SU-DHL-6 (cell line): ENCODE results near the gene GCN1.
A peak's percentile ranks its signal among the peaks of the same experiment; 100 is the strongest.
"Not testable (repeated sequence)": the region's sequence is repeated elsewhere in the genome, so short reads cannot be mapped to it uniquely, and the experiment has no call there.

Experiments used
- H2AFZ ChIP-seq: fragments of 200-600 bp; sonication (generic); 2 replicates; pipeline ENCODE4 v1.6.1; 2014; ENCODE audit warnings: low read depth, mild to moderate bottlenecking, moderate library complexity, mixed read lengths, antibody characterized with exemption, low read length; ENCODE audit not compliant: severe bottlenecking
- H3F3A ChIP-seq: fragments of 200-600 bp; shearing (Covaris generic); 2 replicates; pipeline ENCODE4 v1.6.0; 2016; ENCODE audit warnings: antibody characterized with exemption, mild to moderate bottlenecking; ENCODE audit not compliant: insufficient read depth
- H3K27ac ChIP-seq: fragments of 200-600 bp; sonication (generic); 2 replicates; pipeline ENCODE4 v1.5.1; 2016; ENCODE audit warnings: low read depth, mild to moderate bottlenecking, low read length, moderate library complexity, mixed read lengths
- H3K27me3 ChIP-seq: fragments of 200-600 bp; sonication (generic), shearing (Covaris generic); 2 replicates; pipeline ENCODE4 v1.6.0; 2014; ENCODE audit warnings: mild to moderate bottlenecking, low read length
- H3K36me3 ChIP-seq: fragments of 200-600 bp; sonication (generic); 2 replicates; pipeline ENCODE4 v1.6.1; 2014; ENCODE audit warnings: mild to moderate bottlenecking, low read length, mixed read lengths
- H3K4me2 ChIP-seq: fragments of 300-600, 200-600 bp; shearing (Covaris generic), sonication (generic); 2 replicates; pipeline ENCODE4 v1.6.0; 2014; ENCODE audit warnings: low read length, low read depth, mild to moderate bottlenecking; ENCODE audit not compliant: poor library complexity, severe bottlenecking
- H3K4me3 ChIP-seq: fragments of 200-600 bp; sonication (generic); 2 replicates; pipeline ENCODE4 v1.5.1; 2014; ENCODE audit warnings: antibody characterized with exemption, low read length, mild to moderate bottlenecking, mixed read lengths; ENCODE audit not compliant: insufficient read depth, poor library complexity, severe bottlenecking
- H3K79me2 ChIP-seq: fragments of 200-600 bp; sonication (generic); 2 replicates; pipeline ENCODE4 v1.6.1; 2014; ENCODE audit warnings: mild to moderate bottlenecking, low read length, moderate library complexity; ENCODE audit not compliant: insufficient read depth
- H3K9ac ChIP-seq: fragments of 200-600 bp; sonication (generic); 2 replicates; pipeline ENCODE4 v1.7.0; 2014; ENCODE audit warnings: mild to moderate bottlenecking, low read length
- H3K9me2 ChIP-seq: fragments of 200-600 bp; sonication (generic); replicated peaks from 2 replicates; pipeline ENCODE4 v1.6.1; 2014; ENCODE audit warnings: low read length; ENCODE audit not compliant: insufficient read depth
- H3K9me3 ChIP-seq: fragments of 200-600 bp; sonication (generic); 2 replicates; pipeline ENCODE4 v1.6.1; 2014; ENCODE audit warnings: low read length, mixed read lengths; ENCODE audit not compliant: insufficient read depth
- H4K20me1 ChIP-seq: fragments of 200-600 bp; sonication (generic); 2 replicates; pipeline ENCODE4 v1.6.1; 2014; ENCODE audit warnings: low read depth, mild to moderate bottlenecking, antibody characterized with exemption, low read length, moderate library complexity, mixed read lengths
- CTCF ChIP-seq: fragments of 200-600 bp; sonication (generic); IDR thresholded peaks from one replicate; pipeline ENCODE4 v1.5.1; 2017; ENCODE audit warnings: antibody characterized with exemption, mild to moderate bottlenecking, low read length, moderate library complexity; ENCODE audit not compliant: insufficient read depth, poor library complexity, severe bottlenecking
- EZH2phosphoT487 ChIP-seq: fragments of 200-600 bp; sonication (generic), shearing (Covaris generic); conservative IDR thresholded peaks from 2 replicates; pipeline ENCODE4 v1.6.1; 2018; ENCODE audit warnings: mild to moderate bottlenecking, antibody characterized with exemption, low read length, moderate library complexity, mixed read lengths

Gene GCN1

GRCh38 chr12:120197542-120197887, 3.0 kb upstream of the GCN1 start:
- Histone ChIP-seq H3K27me3 (no peaks in the 10 kb centered on the region), H3K9ac (no peak overlapping the region), H2AFZ (no peak overlapping the region), H3K79me2 (peaks cover 52% of the 10 kb centered on the region), H3K4me3 (no peak overlapping the region), H3F3A (peaks cover 60% of the 10 kb centered on the region), H3K9me3 (no peaks in the 10 kb centered on the region), H3K36me3 (peaks cover 38% of the 10 kb centered on the region), H3K27ac (peak overlapping the region; percentile 85; the same call in 1 of the 2 replicates), H3K4me2 (peak overlapping the region; percentile 96), H3K9me2 (no peaks in the 10 kb centered on the region), H4K20me1 (peaks cover 11% of the 10 kb centered on the region)
- TF ChIP-seq CTCF, result no peak

- H3K27me3 ChIP-seq, H3K9me3 ChIP-seq, H3K9ac ChIP-seq, H3K9me2 ChIP-seq, H2AFZ ChIP-seq: not testable (repeated sequence)
- H3F3A ChIP-seq, result peaks cover 63% of the 10 kb centered on the region
- H3K36me3 ChIP-seq, result peaks cover 38% of the 10 kb centered on the region
- peak overlapping the region; percentile 7 for H3K4me3 ChIP-seq
- peak overlapping the region; percentile 96 for H3K4me2 ChIP-seq
- peaks cover 51% of the 10 kb centered on the region for H3K79me2 ChIP-seq
- peaks cover 11% of the 10 kb centered on the region for H4K20me1 ChIP-seq
- peak overlapping the region; percentile 85 for H3K27ac ChIP-seq
These were observed 2.5 kb upstream of the GCN1 start for GRCh38 chr12:120196817-120197541.

GRCh38 chr12:120196363-120196762, 1.8 kb upstream of the GCN1 start:
- Histone ChIP-seq H3K9me3 (no peaks in the 10 kb centered on the region), H3K9me2 (no peaks in the 10 kb centered on the region), H3K27ac (peak overlapping the region; percentile 85), H3F3A (peaks cover 66% of the 10 kb centered on the region), H4K20me1 (peaks cover 11% of the 10 kb centered on the region), H3K4me2 (peak overlapping the region; percentile 96), H2AFZ (no peak overlapping the region), H3K27me3 (no peaks in the 10 kb centered on the region), H3K4me3 (peak overlapping the region; percentile 20), H3K9ac (0 out of 2 replicates have a peak overlapping the region, but pooled peaks have one; percentile 77), H3K36me3 (peaks cover 38% of the 10 kb centered on the region), H3K79me2 (peaks cover 57% of the 10 kb centered on the region)
- TF ChIP-seq EZH2phosphoT487 (no peak), CTCF (no peak)

- TF ChIP-seq EZH2phosphoT487, result no peak
- TF ChIP-seq CTCF, result no peak
- Histone ChIP-seq H3F3A (peaks cover 49% of the 10 kb centered on the region), H4K20me1 (peaks cover 3% of the 10 kb centered on the region; the same call in 1 of the 2 replicates), H3K9me3 (no peaks in the 10 kb centered on the region), H3K4me2 (peak overlapping the region; percentile 96), H3K36me3 (peaks cover 23% of the 10 kb centered on the region), H3K4me3 (peak overlapping the region; percentile 65), H3K9me2 (no peaks in the 10 kb centered on the region), H2AFZ (no peak overlapping the region), H3K9ac (peak overlapping the region; percentile 77), H3K79me2 (peaks cover 57% of the 10 kb centered on the region), H3K27me3 (no peaks in the 10 kb centered on the region), H3K27ac (peak overlapping the region; percentile 85)
These were observed 335 bp downstream of the GCN1 start for GRCh38 chr12:120194226-120194533.

GRCh38 chr12:120193286-120193685, 1.2 kb downstream of the GCN1 start:
- H3K27me3 ChIP-seq, H2AFZ ChIP-seq, H4K20me1 ChIP-seq, H3K9me3 ChIP-seq, H3K27ac ChIP-seq, H3K9me2 ChIP-seq: not testable (repeated sequence)
- Histone ChIP-seq H3K4me3 (peak overlapping the region; percentile 65), H3F3A (peaks cover 40% of the 10 kb centered on the region), H3K79me2 (peaks cover 59% of the 10 kb centered on the region), H3K4me2 (peak overlapping the region; percentile 96), H3K36me3 (peaks cover 17% of the 10 kb centered on the region; the same call in 1 of the 2 replicates), H3K9ac (peak overlapping the region; percentile 77)
